Thyroid gland (tissue), 4 donors: ENCODE results near the gene NXNL1. TPM values are rescaled to one million over a fixed set of nuclear protein-coding genes. Genes with fewer than 3 reads are reported as not detected.

Experiments
- DNase-seq, 2 donors: peaks; one replicate each; pipeline ENCODE4 v3.0.0-alpha.2; 2019
- H3K27ac ChIP-seq, 3 donors: fragments of 200-600 bp; sonication (generic); 1 replicate in 2 of 3; 2 replicates in 1 of 3; pipeline ENCODE4 v1.5.1; 2016 to 2019; ENCODE audit warnings: mild to moderate bottlenecking in 1 of 3, moderate library complexity in 1 of 3
- H3K27me3 ChIP-seq: fragments of 200-600 bp; sonication (generic); one replicate; pipeline ENCODE4 v1.5.1; 2019
- H3K36me3 ChIP-seq, 2 donors: fragments of 200-600 bp; sonication (generic); one replicate each; pipeline ENCODE4 v1.5.1; 2016 to 2019
- H3K4me1 ChIP-seq, 2 donors: fragments of 200-600 bp; sonication (generic); one replicate each; pipeline ENCODE4 v1.5.1; 2017 to 2019
- H3K4me3 ChIP-seq, 3 donors: fragments of 200-600 bp; sonication (generic); replicated peaks in 1 of 3; 1 replicate in 2 of 3; 2 replicates in 1 of 3; pipeline ENCODE4 v1.5.1; 2016; ENCODE audit warnings: mild to moderate bottlenecking in 1 of 3
- H3K9me3 ChIP-seq: fragments of 200-600 bp; sonication (generic); one replicate; pipeline ENCODE4 v1.5.1; 2017
- POLR2A ChIP-seq, 2 donors: fragments of 450-650 bp; IDR thresholded peaks; one replicate each; pipeline ENCODE4 v1.6.1; 2017; ENCODE audit warnings: antibody characterized with exemption in 2 of 2, mild to moderate bottlenecking in 2 of 2, moderate library complexity in 1 of 2
- WGBS, 2 donors: methylation state at CpG; one replicate each; pipeline ENCODE4 v1.1.5; 2017; 5-methylcytosine and 5-hydroxymethylcytosine counted together
- intact Hi-C: fragments of 100-400 bp; cut with DNase I; formaldehyde crosslinking; loops from one replicate; pipeline ENCODE4 v1.15.1; 2023
- total RNA-seq, 4 donors: library from RNA; depleted of rRNA; stranded (reverse); fragments of >200 nt; gene quantifications; one replicate each; pipeline ENCODE4 v1.2.3, GENCODE V29; 2016
- TF ChIP-seq, protein P1 (sequence below), 6 experiments: fragments of 200-600 bp in 3 of 6; fragments of 450-650 bp in 3 of 6; sonication (generic) in 3 of 6; IDR thresholded peaks; one replicate each; pipeline ENCODE4 v1.5.1; 2016 to 2019; ENCODE audit warnings: antibody characterized with exemption in 6 of 6, mild to moderate bottlenecking in 2 of 6, inconsistent platforms in 1 of 6, moderate library complexity in 1 of 6

Gene NXNL1
- total RNA-seq, 4 donors from 2014 or later = not detected

DNA sequence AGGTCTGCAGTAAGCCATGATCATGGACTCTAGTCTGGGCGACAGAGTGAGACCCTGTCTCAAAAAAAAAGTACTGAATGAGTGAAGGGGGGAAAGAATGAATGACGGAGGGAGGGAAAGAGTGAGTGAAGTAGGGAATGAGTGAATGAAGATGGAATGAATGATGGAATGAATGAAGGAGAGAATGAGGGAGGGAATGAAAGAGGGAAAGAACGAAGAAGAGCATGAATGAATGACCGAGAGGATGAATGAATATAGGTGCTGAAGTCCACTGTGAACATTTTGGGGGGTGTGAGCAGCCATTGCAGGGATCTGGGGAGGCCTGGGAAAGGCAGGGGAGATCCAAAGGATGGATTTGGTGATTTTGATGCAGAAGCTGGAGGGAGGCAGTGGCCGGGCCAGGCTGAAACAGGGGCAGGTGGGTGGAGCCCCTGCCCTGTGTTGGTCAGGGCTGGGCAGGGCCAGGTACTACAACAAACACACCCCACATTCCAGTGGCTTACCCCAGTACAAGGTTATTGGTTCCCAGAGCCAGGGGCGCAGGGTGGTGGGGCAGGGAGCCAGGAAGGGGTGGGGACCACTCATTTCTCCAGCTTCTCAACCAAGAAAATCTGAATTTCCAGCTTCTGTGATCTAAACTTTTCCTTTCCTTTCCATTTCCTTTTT lies 23.9 kb upstream of the NXNL1 start:
- Histone ChIP-seq H3K36me3 (no peaks in the 10 kb centered on the region), H3K4me3 (no peak overlapping the region), H3K9me3 (no peaks in the 10 kb centered on the region), H3K27ac (no peak overlapping the region), H3K4me1 (peaks cover 0 to 3% of the 10 kb centered on the region in 2 donors), H3K27me3 (no peaks in the 10 kb centered on the region)
- no peak for DNase-seq
- TF ChIP-seq POLR2A (IDR thresholded peaks at IDR 0.05) = no peak
- TF ChIP-seq, protein P1, sequence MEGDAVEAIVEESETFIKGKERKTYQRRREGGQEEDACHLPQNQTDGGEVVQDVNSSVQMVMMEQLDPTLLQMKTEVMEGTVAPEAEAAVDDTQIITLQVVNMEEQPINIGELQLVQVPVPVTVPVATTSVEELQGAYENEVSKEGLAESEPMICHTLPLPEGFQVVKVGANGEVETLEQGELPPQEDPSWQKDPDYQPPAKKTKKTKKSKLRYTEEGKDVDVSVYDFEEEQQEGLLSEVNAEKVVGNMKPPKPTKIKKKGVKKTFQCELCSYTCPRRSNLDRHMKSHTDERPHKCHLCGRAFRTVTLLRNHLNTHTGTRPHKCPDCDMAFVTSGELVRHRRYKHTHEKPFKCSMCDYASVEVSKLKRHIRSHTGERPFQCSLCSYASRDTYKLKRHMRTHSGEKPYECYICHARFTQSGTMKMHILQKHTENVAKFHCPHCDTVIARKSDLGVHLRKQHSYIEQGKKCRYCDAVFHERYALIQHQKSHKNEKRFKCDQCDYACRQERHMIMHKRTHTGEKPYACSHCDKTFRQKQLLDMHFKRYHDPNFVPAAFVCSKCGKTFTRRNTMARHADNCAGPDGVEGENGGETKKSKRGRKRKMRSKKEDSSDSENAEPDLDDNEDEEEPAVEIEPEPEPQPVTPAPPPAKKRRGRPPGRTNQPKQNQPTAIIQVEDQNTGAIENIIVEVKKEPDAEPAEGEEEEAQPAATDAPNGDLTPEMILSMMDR (IDR thresholded peaks at IDR 0.05) = no peak
- WGBS, 2 donors = 87 to 94% methylated on average over 6 of the region's 6 CpGs
- intact Hi-C loops = no loop called here

DNA sequence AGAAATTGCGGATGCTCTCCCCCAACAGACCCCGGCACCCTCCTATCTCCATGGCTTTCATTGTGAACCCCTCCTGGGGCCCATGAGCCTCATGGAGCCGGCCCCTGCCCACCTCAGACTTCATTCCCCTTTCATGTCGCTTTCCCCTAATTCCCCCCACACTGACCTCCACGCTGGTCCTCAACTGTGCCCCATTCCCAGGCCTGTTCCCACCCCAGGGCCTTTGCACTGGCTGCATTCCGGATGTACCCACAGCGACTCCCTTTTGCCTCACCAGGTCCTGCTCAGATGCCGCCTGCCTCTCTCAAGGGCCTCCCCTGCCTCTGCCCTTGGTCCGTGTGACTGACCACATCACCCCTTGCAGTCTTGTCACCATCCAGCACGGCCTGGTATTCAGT lies 22.9 kb upstream of the NXNL1 start:
- TF ChIP-seq, protein P1 (IDR thresholded peaks at IDR 0.05) = no peak
- no peak for TF ChIP-seq POLR2A (IDR thresholded peaks at IDR 0.05)
- Histone ChIP-seq H3K36me3 (no peaks in the 10 kb centered on the region), H3K4me3 (no peak overlapping the region), H3K9me3 (no peaks in the 10 kb centered on the region), H3K27me3 (no peaks in the 10 kb centered on the region), H3K4me1 (no peaks in the 10 kb centered on the region), H3K27ac (no peak overlapping the region)
- intact Hi-C loops = no loop called here
- DNase-seq = no peak
- WGBS, 2 donors = 95% methylated on average over 10 of the region's 10 CpGs

- H3K9me3 ChIP-seq = no peaks in the 10 kb centered on the region
- TF ChIP-seq POLR2A (IDR thresholded peaks at IDR 0.05) = no peak
- TF ChIP-seq, protein P1 (IDR thresholded peaks at IDR 0.05) = no peak
- H3K4me1 ChIP-seq = no peaks in the 10 kb centered on the region
- H3K36me3 ChIP-seq = no peaks in the 10 kb centered on the region
- H3K4me3 ChIP-seq = no peak overlapping the region
- WGBS, 2 donors = 81 to 89% methylated on average over 3 of the region's 3 CpGs
- no peak overlapping the region for H3K27ac ChIP-seq
- DNase-seq = no peak
- intact Hi-C loops = no loop called here
- no peaks in the 10 kb centered on the region for H3K27me3 ChIP-seq
These were observed 22.3 kb upstream of the NXNL1 start for GRCh38 chr19:17482877-17483604.

DNA sequence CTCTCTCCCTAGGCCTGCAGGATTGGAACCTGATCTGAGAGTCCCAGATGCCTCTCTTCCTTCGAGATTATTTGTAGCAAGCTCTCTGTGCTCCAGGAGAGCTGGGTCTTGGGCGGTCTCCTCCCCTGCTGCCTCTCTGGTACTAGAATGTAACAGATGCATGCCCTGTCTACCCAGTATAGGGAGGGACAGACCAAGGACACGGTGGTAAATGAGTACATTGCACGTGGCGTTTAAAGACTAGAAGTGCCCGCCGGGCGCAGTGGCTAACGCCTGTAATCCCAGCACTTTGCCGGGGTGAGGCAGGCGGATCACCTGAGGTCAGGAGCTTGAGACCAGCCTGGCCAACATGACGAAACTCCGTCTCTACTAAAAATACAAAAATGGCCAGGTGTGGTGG lies 21.3 kb upstream of the NXNL1 start:
- DNase-seq = no peak
- H3K27ac ChIP-seq = no peak overlapping the region
- intact Hi-C loops = no loop called here
- 87 to 92% methylated on average over 13 of the region's 13 CpGs for WGBS, 2 donors
- H3K27me3 ChIP-seq = no peaks in the 10 kb centered on the region
- no peak for TF ChIP-seq POLR2A (IDR thresholded peaks at IDR 0.05)
- TF ChIP-seq, protein P1 (IDR thresholded peaks at IDR 0.05) = no peak
- no peaks in the 10 kb centered on the region for H3K36me3 ChIP-seq
- no peak overlapping the region for H3K4me3 ChIP-seq
- no peaks in the 10 kb centered on the region for H3K4me1 ChIP-seq
- no peaks in the 10 kb centered on the region for H3K9me3 ChIP-seq

DNA sequence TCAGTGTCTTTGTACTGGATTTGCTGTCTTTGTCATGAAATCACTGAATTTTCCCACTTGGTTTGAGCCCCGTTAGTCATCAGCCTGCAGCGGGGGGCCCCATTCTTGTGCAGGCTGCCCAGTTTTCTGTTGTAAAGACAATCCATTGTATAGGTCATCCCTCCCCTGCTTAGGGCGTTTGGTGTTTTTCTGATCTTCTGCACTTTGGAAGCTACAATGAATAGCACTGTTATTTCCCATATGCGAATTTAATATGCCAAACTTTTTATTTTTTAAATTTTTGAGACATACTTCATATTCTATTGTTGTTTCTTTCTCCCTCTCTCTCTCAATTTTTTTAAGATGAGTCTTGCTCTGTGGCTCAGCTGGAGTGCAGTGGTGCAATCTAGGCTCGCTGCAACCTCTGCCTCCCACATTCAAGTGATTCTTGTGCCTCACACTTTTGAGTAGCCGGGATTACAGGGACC lies 18.6 kb upstream of the NXNL1 start:
- no peak for TF ChIP-seq POLR2A (IDR thresholded peaks at IDR 0.05)
- TF ChIP-seq, protein P1 (IDR thresholded peaks at IDR 0.05) = no peak
- intact Hi-C loops = no loop called here
- no peak overlapping the region for H3K27ac ChIP-seq
- no peaks in the 10 kb centered on the region for H3K9me3 ChIP-seq
- peaks cover 9 to 11% of the 10 kb centered on the region in 2 donors for H3K4me1 ChIP-seq
- no peaks in the 10 kb centered on the region for H3K36me3 ChIP-seq
- WGBS, 2 donors = 63 to 72% methylated on average over 6 of the region's 6 CpGs
- no peaks in the 10 kb centered on the region for H3K27me3 ChIP-seq
- no peak overlapping the region for H3K4me3 ChIP-seq
- DNase-seq = no peak
